Umbilical cord (tissue), 2 donors: ENCODE measurements around the gene SLC3A2. TPM values are rescaled to one million over a fixed set of nuclear protein-coding genes. Genes with fewer than 3 reads are reported as not detected.
"Not testable (repeated sequence)": the region's sequence is repeated elsewhere in the genome, so short reads cannot be mapped to it uniquely, and the experiment has no call there.

Experiments
- DNase-seq: peaks from one replicate; pipeline ENCODE4 v3.0.0-alpha.2; 2015; ENCODE audit warnings: low spot score
- total RNA-seq: library from RNA; depleted of rRNA; stranded (reverse); fragments of >200 nt; gene quantifications from one replicate; pipeline ENCODE4 v1.2.3, GENCODE V29; 2014; ENCODE audit warnings: low replicate concordance; ENCODE audit not compliant: insufficient read depth

SLC3A2 gene
- 77.0 TPM for total RNA-seq

DNA sequence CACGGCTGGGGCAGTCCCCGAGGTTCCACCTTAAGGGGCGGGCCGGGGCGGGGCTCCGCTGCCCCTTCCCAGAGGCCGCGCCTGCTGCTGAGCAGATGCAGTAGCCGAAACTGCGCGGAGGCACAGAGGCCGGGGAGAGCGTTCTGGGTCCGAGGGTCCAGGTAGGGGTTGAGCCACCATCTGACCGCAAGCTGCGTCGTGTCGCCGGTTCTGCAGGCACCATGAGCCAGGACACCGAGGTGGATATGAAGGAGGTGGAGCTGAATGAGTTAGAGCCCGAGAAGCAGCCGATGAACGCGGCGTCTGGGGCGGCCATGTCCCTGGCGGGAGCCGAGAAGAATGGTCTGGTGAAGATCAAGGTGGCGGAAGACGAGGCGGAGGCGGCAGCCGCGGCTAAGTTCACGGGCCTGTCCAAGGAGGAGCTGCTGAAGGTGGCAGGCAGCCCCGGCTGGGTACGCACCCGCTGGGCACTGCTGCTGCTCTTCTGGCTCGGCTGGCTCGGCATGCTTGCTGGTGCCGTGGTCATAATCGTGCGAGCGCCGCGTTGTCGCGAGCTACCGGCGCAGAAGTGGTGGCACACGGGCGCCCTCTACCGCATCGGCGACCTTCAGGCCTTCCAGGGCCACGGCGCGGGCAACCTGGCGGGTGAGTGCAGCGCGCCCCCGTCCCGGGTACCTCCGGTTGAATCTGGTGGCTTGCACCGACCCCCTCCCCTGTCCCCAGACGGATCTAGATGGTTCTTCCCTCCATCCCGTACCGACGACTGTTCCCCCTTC is at the start of gene SLC3A2:
SLC3A2 (plus strand) TSS at position 94 of the 776 bp plus-strand sequence; CDS start at position 222, 128 bp downstream.
- peak; percentile 95 for DNase-seq

DNA sequence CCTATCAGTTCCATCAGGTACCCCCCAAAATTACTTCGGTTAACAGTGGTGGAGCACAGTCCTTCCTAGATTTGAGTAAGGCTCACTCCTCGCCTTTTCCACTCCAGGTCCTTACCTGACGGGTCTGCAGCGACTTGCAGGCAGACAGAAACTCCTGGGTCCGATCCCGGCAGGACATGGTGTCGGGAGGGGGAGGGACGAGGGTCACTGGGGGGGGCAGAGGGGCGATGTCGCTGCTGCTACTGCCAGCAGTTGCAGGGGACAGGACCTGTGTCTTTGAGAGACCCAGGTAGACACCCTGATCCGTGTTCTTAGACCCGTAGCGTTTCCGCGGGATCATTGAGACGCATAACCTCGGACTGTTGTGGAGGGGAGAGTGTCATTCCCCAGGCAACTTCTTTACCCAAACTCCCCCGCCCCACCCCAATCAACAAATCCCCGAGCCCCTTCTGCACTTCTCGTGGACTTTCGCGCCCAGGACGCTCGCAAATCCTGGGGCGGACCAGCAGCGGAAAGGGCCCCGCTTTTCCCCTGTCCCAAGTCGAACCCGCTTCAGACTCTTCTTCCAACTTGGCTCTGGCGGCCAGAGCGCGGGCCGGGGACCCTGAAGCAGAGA is 49.7 kb upstream of the SLC3A2 start:
- DNase-seq: no peak

DNA sequence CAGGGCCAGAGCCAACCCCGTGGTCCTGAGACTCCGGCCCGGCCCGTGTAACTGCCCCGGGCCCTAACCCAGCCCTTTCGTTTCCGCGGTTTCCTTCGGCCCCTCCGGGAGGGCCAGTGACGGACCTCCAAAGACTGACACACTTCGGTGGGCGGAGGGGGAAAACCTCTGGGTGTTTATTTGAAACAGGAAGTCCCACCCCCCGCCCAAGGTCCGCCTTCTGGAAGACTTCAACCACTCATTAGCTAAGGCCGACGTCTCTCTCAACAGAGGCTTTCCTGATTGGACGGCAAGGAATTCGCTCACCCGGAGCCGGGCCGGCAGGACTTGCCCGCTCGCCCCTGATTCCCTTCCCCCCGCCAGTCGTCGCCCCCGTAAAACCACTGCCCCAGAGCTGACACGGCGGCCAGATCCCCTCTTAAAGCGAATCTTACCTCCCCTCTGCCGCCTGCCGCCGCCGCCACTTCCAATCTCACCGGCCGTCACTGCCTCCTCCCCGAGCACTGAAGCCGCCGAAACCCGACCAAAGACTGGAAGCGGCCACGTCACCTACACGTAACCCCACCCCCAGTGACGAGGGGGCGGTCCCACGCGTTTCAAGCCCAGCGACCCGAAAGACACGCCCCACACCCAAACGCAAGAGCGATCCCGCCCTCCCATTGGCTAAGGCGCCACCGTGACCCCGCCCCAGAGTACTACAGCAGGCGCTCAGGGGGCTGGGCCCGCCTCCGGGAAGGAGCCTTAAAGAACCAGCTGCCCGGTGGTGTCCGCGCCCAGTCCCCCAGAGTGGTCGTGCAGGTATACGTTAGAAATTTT is 49.0 kb upstream of the SLC3A2 start, which contains the start of gene STX5:
STX5 (minus strand) TSS at position 532 of the 816 bp plus-strand sequence. CDS start 808 bp downstream, outside the sequence.
- peak; percentile 99 for DNase-seq

DNA sequence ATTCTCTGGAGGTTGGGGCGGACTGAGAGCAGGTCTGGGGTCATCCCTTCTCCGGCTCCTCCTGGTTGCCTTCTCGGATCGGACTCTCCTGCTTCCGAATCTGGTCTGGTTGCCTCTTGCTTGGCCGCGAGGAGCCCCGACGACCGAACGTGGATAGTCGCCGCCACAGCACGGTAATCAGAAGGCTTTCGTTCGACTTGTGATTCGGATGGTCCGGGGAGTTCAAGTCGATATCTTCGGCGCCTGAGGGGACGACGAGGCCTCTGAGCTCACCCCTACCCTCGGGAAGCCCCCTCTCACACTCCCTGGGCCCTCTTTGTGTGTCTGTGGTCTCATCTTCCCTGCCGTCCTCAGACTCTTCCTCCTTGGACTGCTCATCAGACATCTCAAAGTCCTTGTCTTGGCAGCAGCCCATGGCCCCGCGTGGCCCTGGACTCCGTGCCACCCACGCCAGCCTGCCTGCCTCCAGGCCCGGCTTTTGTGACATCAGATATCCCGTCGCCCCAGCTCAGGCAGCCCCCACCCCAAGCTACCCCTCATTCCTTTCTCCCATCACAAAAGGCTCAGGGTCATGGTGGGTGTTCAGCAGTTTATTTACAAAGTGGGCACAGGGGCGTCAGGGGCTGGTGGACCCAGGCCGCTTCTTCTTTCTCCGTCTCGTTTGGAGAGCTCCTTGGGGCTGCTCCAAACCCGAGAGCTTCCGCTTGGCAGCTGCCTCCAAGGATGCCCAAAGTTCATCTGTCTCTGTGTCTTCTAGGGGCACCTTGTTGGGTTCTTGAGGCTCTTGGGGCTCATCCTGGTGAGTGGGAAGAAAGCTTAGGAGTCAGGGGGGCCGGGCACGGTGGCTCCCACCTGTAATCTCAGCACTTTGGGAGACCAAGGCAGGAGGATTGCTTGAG is 48.1 kb upstream of the SLC3A2 start, which contains the start of gene TEX54:
TEX54 (minus strand) TSS at position 506 of the 899 bp plus-strand sequence.
- no peak for DNase-seq

DNA sequence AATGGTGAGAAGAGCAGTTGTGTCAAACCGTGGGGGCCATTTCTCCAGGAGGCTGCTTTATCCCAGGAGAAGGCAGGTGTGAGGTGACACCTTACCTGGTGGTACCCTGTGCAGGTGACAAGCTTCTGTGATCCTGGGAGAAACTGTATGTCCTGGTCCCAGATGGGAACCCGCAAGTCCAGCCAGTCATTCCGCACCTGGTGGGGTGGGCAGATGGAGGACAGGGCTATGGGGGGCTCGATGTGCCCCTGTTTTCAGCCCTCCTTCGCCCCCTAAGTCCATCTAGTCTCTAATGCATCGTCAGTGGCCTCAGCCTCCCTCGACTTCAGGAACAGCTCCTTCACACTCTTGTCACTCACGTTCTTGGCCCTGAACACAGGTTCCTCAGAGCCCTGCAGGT is 45.4 kb upstream of the SLC3A2 start:
- no peak for DNase-seq

DNA sequence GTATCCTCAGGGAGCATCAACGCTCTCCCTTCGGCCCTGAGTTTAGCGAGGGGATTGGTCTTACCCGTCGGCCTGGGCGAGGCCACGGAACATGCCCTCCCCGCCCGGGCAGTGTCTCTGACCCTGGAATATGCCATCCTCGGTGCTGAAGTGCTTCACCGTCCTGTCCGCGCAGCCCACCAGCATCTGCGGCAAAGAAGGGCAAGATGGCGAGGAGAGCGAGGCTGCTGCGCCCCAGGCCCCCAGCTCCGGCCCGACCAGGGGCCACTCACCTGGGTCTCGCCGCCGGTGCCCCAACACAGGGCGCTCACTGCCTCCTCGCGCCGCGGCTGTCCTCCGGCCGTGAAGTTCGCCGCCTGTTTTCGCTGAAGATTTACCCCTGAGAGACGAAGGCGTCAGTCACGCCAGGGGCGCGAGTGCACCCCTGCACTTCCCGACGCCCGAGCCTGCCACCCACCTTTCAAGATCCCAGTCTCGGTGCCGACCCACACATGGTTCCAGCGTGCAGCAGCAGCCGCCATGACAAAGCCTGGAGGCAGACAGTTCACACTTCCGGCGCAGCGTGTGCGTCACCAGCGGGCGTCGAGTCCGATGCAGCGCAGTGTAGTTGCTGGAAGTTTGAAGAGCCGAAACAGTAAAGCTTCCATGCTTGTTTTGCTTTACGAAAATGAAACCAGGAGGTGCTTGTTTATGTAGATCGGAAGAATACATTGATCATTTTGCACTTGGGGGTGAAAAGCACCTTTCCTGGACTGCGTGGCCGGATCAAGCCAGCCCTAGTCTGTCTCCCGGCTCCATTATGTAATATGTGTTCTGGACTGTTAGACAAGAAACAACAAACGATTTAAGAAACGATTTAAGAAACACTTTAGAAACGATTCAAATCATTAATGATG is 41.4 kb upstream of the SLC3A2 start, which contains the start of gene WDR74:
WDR74 (minus strand) TSS at position 541 of the 896 bp plus-strand sequence; CDS start at position 521, 20 bp downstream.
- peak; percentile 98 for DNase-seq

DNA sequence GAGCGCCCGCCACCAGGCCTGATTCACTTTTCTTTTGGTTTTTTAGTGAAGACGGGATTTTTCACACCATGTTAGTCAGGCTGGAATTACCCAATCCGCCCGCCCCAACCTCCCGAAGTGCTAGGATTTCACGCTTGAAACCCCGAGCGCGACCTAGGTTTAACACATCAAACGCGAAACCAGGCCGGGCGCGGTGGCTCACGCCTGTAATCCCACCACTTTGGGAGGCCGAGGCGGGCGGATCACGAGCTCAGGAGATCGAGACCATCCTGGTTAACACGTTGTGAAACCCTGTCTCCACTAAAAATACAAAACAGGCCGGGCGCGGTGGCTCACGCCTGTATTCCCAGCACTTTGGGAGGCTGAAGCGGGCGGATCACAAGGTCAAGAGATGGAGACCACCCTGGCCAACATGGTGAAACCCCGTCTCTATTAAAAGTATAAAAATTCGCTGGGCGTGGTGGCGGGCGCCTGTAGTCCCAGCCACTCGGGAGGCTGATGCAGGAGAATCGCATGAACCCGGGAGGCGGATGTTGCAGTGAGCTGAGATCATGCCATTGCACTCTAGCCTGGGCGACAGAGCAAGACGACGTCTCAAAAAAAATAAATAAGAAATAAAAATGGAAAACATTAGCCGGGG is 39.9 kb upstream of the SLC3A2 start:
- DNase-seq: not testable (repeated sequence)

DNA sequence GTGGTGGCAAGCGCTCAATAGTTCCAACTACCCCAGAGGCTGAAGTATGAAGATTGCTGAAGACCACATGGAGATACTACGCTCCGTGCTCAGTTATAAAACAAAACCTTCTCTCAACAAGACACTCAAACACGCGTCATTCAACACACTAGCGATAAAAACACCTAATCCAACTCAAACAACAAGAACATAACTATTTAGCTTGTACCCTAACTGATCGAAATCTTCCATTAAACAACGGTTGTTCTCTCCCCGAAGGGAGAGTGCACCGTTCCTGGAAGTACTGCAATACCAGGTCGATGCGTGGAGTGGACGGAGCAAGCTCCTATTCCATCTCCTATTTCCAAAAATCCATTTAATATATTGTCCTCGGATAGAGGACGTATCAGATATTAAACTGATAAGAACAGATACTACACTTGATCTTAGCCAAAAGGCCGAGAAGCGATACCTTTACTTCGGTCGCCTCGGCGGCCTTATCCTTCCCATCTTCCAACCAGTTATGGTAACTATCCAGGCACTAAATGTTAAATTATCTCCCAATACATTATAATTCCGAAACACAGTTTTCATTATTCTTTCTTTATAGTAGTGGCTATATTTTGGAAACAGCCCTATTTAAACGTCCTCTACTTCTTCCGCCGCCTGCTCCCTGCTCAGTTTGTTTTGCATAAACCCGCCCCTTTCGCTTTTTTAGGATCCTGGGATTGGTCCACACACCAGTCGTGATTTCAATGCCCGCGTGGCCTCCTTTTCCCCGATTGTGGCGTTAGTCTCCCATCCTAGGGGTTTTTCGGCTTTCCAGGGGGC is 39.1 kb upstream of the SLC3A2 start:
- peak; percentile 99 for DNase-seq

DNA sequence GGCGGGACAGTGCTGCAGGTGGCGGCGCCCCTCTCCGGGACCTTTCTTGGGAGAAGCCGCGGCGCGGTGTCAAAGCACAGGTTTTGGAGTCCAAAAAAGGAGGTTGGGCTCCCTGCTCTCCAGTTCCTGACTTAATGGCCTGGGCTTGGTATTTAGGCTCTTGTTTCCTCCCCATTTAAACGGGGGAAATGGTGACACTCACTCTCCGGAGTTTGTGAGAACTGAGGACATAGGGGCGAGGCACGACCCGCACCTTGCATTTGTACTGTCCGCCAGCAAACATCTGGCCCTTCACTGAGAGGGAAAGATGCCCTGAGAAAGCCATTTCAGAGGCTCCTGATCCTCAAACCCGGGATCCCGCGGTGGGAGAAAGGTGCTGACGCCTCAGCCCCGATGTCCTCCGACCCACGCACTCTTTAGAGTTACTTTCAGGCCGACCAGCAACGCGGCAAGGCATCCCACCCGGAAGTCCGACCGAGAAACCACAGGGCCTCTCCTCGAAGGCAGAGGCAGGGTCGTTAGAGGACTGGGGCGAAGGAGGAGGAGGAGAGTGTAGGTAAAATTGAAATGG is 38.4 kb upstream of the SLC3A2 start:
- DNase-seq: no peak

DNA sequence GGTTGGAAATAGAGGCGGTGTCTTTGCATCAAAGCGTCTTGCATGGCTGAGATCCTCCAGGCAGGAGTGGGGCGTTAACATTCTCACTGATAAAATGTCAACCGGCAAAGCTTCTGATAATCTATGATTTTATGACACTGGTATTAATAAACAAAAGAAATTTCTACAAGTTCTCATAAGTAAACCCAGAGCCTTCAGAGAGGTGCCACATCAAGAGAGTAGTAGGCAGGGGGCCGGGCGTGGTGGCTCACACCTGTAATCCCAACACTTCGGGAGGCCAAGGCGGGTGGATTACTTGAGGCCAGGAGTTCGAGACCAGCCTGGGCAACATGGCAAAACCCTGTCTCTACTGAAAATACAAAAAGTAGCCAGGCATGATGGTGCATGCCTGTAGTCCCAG is 37.8 kb upstream of the SLC3A2 start:
- DNase-seq: peak; percentile 42

DNA sequence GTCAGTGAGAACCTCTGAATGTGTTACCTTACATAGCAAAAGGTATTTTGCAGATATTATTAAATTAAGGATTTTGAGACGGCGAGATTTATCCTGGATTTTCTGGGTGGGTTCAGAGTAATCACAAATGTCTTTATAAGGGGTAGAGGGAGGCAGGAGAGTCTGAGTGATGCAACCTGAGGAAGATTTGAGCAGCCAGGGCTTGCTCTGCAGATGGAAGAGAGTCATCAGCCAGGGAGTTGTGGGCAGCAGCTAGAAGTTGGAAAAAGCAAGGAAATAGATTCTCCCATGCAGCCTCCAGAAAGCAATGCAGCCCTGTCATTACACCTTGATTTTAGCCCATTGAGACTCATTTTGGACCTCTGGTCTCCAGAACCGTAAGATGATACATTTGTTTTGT is 37.2 kb upstream of the SLC3A2 start:
- no peak for DNase-seq

DNA sequence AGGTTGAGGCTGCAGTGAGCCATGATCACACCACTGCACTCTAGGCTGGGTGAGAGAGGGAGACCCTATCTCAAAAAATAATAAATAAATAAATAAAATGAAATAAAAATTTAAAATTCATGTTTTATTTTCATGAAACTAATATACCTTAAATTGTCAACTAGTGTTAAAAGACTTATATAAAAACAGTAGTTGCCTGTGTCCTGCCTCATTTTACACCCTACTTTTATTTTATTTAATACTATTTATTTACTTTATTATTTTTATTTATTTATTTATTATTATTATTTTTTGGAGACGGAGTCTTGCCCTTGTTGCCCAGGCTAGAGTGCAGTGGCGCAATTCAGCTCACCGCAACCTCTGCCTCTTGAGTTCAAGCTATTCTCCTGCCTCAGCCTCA is 36.5 kb upstream of the SLC3A2 start:
- no peak for DNase-seq

DNA sequence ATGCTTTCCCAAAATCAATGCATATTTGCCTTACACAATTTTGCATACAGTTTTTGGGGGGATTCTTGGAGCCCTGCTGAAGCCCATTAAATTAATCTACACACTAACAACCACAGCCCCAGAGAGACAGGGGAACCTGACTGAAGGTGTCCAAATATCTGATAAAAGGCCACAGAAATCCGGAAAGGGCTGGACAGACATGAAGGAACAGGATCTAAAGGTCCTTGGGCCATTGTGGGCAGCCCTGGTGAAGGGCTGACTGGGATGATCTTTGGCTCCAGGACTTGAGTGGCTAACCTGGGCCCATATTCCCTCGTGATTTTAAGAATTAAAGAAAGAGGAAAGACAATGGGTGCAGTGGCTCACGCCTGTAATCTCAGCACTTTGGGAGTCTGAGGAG is 34.5 kb upstream of the SLC3A2 start:
- DNase-seq: no peak

DNA sequence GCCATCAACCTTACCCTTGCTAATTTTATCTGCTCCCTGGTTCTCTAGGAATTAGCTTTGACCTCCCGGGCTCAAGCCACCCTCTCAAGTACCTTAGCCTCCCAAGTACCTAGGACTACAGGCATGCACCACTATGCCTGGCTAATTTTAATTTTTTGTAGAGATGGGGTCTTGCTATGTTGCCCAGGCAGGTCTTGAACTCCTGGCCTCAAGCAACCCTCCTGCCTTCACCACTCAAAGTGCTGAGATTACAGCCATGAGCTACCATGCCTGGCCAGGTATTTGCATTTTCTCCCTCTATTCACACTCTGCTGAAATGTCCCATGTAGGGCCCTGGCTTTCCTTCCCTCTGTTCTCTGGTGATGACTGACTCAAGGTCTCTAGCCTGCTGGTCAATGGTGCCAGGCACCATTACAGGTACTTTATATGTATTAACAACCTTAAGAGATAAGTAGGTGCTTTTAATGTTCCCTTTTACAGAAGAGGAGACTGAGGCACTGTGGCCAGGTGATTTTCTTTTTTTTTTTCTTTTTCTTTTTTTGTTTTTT is 32.9 kb upstream of the SLC3A2 start:
- no peak for DNase-seq

DNA sequence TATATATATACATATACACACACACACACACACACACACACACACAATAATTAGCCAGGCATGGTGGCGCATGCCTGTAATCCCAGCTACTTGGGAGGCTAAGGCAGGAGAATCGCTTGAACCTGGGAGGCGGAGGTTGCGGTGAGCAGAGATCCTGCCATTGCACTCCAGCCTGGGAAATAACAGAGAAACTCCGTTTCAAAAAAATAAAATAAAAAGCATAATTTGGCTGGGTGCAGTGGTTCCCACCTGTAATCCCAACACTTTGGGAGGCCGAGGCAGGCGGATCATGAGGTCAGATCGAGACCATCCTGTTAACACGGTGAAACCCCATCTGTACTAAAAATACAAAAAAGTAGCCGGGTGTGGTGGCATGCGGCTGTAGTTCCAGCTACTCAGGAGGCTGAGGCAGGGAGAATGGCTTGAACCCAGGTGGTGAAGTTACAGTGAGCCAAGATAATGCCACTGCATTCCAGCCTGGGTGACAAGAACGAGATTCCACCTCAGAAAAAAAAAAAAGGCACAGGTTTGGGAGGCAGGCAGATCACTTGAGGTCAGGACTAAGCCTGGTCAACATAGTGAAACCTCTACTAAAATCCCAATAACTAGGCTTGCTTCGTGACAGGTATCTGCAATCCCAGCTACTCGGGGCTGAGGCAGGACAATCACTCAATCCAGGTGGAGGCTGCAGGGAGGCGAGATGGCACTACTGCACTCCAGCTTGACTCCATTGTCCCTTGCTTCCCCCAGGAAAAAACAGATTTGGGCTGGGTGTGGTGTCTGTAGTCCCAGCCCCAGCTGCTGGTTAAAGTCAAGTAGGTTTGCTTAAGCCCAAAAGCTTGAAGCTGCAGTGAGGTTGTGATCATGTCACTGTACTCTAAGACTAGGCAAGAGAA is 29.5 kb upstream of the SLC3A2 start:
- DNase-seq: no peak

DNA sequence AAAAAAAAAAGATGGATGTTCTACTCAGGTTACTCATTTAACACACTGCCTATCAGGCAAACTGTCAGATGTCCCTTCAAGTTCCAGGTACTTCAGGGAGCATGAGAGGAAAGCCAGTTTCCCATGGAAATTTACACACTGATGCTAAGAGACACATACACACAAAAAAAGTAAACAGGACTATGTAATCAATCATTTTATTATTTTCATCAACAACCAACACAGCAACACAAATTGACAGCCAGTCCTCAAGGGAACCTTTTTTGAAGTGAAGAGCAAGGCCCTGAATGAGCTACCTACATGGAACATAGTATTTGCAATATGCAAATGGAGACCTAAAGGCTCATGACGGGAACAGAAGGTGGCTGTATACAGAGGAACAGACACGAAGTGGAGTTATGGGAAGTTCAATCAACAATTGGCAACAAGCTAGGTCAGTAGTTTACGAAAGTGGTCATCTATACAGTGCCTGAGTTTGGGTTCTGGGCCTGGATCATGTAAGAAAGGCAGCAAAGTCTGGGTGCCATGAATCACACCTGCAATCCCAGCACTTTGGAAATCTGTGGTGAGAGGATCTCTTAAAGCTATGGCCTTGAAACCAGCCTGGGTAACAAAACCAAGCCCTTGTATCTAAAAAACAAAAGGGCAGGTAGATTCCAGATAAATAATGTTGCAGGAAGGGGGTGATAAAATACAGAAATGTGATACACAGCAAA is 28.7 kb upstream of the SLC3A2 start:
- no peak for DNase-seq
